GM19455 (cell line): ENCODE data around the gene ADAM10.

Experiments used
- ATAC-seq: cut with Tn5 transposase; IDR thresholded peaks from one replicate; pipeline ENCODE4 v1.9.1; 2021; ENCODE audit not compliant: unreplicated experiment

The ADAM10 gene

GRCh38 chr15:58556028-58556361 lies 193.5 kb downstream of the ADAM10 start:
- ATAC-seq: no peak

GRCh38 chr15:58555162-58556027 lies 194.1 kb downstream of the ADAM10 start:
- no peak for ATAC-seq

GRCh38 chr15:58554758-58555157 lies 194.7 kb downstream of the ADAM10 start:
- ATAC-seq: no peak

GRCh38 chr15:58553365-58553918 lies 196.1 kb downstream of the ADAM10 start:
- no peak for ATAC-seq

GRCh38 chr15:58552505-58553364 lies 196.8 kb downstream of the ADAM10 start:
- ATAC-seq: no peak

GRCh38 chr15:58551764-58552504 lies 197.6 kb downstream of the ADAM10 start:
- no peak for ATAC-seq

- no peak for ATAC-seq
These were observed 198.3 kb downstream of the ADAM10 start for GRCh38 chr15:58551084-58551763.

- no peak for ATAC-seq
These were observed 199.8 kb downstream of the ADAM10 start for GRCh38 chr15:58549785-58550074.

GRCh38 chr15:58549013-58549784 lies 200.3 kb downstream of the ADAM10 start:
- no peak for ATAC-seq

- ATAC-seq: no peak
These were observed 201.0 kb downstream of the ADAM10 start for GRCh38 chr15:58548308-58549012.

- ATAC-seq: no peak
These were observed 201.7 kb downstream of the ADAM10 start for GRCh38 chr15:58547628-58548307.

GRCh38 chr15:58546635-58547627 lies 202.6 kb downstream of the ADAM10 start:
- no peak for ATAC-seq

- no peak for ATAC-seq
These were observed 203.4 kb downstream of the ADAM10 start for GRCh38 chr15:58546066-58546591.

GRCh38 chr15:58545307-58546065 lies 204.0 kb downstream of the ADAM10 start:
- ATAC-seq: no peak

- ATAC-seq: no peak
These were observed 204.8 kb downstream of the ADAM10 start for GRCh38 chr15:58544756-58545155.

- no peak for ATAC-seq
These were observed 205.7 kb downstream of the ADAM10 start for GRCh38 chr15:58543664-58544335.
